Measurements from ENCODE around the gene ZNF30.
"Not testable (repeated sequence)": the region's sequence is repeated elsewhere in the genome, so short reads cannot be mapped to it uniquely, and the experiment has no call there.

Gene ZNF30

GRCh38 chr19:34990578-34991192 lies 64.0 kb downstream of the ZNF30 start:
- peak; percentile 51 to 66 for DNase-seq

- no peak for DNase-seq
These were observed 65.0 kb downstream of the ZNF30 start for GRCh38 chr19:34991542-34992333.

- DNase-seq = not testable (repeated sequence)
These were observed 65.9 kb downstream of the ZNF30 start for GRCh38 chr19:34992582-34992981.

- DNase-seq = no peak
These were observed 67.6 kb downstream of the ZNF30 start for GRCh38 chr19:34994286-34994642.

All from stimulated activated CD4-positive, alpha-beta T cell treated with anti-CD3 and anti-CD28 coated beads, Interleukin-2, amount 100 ng/mL, for 24 hours (primary cell).